Activated T-helper 9 cell treated with anti-CD3 and anti-CD28 coated beads, Interleukin-2, amount 50 U/mL, for 16 hours (primary cell): ENCODE measurements around the gene PDLIM3.

Experiments
- DNase-seq: peaks from one replicate; pipeline ENCODE4 v3.0.0-alpha.2; 2020; ENCODE audit warnings: low read depth

Gene PDLIM3

DNA sequence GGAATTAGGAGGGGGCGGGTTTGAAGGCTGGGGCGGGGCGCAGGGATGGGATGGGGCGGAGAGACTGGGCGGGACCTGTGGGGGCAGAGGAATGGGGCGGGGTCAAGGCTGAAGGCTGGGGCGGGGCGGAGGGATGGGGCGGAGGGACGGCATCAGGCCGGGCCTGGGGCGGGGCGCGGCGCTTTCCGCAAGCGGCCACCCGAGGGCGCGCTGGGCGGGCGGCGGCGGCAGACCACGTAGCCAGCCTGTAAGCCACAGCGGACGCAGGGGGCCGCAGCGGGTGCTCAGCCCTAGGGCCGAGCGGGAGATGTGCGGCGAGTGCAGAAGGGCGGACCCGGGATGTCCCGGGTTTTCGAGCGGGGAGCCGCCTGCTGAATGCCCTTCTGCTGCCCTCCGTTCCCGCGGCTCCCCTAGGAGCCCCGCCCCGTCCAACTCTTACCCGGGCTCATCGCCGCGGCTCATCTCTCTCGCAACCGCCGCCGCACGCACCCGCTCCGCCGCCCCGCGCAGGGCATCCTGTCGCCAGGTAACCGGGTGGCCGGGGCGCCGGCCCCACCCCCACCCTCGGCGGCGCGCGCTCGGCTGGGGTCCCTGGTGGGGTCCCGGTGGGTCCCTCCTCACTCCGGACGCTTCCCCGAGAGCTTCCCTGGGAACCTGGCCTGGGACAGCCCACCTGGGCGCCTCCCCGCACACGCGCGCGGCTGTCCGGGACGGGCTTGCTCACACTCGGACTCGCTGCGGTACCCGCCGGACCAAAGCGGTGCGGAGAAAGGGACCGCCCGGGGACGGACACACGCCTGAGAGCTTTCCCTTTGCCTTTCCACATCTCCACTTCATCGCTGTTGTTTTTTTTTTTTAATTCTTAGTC is 63.8 kb downstream of the PDLIM3 start, which contains the start of gene CCDC110:
TSS of gene CCDC110 (minus strand) at position 499 of the 868 bp plus-strand sequence. CDS start at position 449, 50 bp downstream.
- peak; percentile 92 for DNase-seq

DNA sequence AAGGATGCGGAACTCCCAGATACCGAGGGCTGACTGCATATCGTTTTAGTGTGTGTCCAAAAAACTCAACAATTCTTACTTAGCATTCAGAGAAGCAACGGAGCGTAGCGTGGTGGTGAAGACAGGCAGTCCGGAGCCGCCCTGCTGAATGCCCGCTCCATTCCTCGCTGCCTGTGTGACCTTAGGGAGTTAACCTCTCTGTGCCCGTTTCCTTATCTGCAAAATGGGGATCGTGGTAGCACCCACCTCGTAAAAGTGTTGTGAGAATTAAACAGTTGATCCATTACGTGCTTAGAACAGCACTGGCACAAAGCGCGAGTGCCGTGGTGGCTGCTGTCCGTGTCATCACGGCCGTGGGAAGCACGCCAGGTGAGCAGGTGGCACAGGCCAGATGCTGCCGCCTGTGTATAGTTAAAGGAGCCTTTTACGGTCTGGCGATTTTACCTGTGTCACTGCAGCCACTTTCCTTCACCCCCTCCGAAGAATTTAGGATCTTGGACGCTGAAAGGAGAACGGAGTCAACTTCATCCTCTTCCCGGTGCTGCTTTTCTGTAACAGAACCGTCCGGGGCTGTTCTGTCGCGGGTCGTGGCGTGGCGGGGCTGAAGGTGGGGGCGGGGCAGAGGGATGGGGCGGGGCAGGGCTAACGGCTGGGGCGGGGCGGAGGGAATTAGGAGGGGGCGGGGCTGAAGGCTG is 64.7 kb downstream of the PDLIM3 start:
- peak; percentile 28 for DNase-seq

DNA sequence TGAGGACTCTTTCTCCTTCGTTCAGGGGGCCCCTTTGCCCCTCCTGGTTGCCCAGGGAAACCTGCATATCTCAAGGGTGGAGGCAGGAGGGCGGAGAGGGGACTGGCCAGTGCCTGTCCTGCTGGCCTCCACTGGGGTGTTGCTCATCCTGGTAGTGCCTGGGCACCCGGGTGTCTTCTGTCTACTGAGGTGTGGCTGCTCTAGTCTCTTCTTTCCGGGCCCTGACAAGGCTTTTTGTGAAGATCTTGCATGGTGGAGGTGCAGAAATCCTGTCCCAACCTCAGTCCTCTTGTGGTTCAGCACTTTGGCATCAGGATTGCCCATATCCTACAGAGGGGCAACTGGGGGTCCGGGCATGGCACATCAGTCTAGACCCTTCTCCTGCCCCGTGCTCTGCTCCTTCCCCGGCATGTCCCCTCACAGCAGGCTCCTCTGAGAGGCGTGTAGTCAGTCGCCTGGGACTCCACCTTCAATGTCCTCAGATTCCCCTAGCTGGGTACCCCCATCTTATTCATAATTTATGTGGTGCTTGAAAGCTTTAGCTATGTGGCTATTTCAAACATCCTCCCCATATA is 65.6 kb downstream of the PDLIM3 start:
- DNase-seq: no peak

DNA sequence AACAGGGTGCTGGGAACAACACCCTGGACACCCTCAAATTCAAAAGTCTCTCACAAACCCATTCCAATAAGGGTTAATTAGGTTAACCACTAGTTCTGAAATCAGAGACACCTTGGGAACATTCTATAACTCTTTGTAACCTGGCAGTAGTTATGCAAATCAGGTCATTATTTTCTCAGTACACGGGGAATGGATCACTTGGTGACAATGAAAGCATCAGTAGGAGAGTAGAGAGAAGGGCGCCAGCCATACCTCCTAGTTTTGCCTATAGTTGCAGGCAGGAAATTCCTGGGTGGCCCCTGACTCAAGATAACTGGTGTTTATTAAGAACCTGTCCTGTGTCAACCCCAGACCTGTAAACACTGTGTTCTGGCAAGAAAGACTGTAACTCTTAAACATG is 66.3 kb downstream of the PDLIM3 start:
- DNase-seq: no peak

DNA sequence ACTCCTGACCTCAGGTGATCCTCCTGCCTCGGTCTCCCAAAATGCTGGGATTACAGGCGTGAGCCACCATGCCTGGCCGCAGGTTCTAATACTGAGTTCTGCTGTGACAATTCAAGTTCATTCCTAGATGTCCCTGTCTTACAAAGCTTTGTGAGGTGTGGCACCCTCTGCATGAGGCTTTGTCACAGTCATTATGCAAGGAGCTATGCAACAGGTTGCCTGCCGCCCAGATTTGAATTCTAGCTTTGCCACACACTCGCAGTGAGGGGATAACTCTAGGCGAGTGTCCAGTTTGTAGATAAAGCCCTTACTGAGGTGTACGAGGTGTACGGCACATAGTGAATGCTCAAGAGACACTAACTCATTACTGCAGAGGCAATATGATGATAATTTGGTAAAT is 67.3 kb downstream of the PDLIM3 start:
- no peak for DNase-seq

DNA sequence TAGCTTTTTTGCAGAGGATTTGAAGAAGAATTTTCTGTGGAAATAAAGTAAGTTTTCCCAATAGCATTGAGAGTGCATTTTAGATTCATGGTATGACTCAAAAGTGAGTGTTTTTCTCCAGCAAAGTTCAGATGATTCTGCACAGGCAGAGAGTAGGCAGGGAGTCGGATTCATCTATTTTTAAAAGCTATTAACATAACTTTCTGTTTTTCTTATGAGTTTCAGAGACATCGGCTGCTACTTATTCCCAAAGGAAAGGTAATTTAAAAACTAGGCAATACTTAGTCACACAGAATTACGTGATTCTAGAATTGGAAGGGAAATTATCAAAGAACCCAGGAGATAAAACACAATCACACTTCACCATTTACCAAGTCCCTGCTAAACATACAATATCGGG is 68.2 kb downstream of the PDLIM3 start:
- no peak for DNase-seq

DNA sequence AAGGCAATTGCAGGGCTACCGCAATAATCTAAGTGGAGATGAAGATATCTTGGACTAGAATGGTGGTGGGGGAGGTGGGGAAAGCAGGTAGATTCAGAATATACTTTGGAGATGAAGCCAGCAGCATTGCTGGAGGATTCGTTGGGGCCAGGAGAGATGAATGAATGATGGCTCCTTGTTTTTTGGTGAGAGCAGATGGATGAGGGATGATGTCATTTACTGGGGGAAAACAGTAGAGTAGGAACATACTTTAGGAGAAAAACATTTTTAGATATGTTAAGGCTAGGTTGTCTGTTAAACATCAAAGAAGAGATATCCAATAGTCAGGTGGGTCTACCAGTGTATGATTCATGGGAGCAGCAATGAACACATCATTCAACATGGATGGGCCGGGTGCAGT is 69.6 kb downstream of the PDLIM3 start:
- DNase-seq: no peak

DNA sequence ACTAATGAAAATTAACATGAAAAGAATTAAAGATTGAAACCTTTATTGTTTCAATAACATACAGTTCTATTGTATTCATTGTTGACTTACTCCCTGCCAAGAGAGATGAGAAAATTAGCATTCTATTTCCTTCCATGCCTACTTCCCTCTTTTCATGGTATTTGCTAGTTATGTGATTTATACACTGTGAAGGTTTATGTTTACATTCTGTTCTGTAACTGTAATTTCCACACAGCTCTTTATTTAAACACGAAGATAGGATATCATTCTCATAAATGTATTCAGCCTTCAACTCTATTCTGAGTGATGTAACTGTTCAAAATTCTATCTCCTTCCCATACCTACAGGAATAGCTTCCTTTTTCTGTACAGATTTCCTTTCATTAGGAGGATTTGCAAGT is 70.4 kb downstream of the PDLIM3 start:
- DNase-seq: no peak

DNA sequence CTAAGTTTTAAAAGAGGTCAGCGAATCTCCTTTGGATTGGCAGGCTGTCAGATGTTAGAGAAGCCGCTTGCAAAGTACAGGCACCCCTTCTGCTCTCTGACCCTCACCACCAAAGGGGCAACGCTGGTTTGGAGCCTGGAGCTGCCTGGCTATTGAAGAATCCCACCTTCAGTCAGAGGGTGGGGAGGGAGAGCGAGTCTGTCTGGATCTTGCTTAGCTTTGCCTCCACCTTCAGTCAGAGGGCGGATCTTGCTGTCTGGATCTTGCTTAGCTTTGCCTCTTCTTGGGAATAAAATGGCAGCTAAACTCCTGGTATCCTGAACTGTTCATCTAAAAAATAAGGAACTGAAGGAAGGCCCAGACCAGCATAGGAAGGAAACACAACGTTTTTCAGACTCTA is 71.1 kb downstream of the PDLIM3 start:
- no peak for DNase-seq

DNA sequence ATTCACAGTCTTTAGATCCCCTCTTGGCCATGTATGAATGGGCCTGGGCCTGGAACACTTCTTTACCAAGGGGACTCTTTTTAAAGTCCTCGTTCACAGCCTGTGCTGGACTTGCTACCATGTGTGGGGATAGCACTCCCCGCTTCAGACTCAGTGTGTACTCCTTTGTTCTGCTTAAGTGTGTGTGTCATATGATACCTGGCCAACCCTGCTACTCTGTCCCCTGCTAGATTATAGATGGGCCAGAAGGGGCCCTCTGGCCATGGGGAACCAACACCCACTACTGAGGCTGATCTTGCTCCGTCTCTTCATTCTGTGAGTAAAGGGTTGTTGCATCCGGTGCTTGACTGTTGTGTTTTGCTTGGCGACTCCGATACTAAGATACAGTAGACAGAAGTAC is 71.8 kb downstream of the PDLIM3 start:
- DNase-seq: no peak

DNA sequence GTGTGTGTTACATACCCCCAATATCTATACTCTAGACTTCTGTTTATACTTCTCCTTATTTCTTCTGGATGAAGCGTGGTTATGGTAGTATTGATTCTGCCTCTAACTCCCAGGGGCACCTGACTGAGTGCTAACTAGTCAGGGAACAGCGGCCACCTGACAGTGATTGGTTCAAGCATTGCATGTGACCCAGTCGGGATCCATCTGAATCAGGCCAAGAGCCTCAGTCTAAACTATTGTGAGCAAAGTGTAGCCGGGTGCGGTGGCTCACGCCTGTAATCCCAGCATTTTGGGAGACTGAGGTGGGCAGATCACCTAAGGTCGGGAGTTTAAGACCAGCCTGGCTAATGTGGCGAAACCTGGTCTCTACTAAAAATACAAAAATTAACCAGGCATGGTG is 73.7 kb downstream of the PDLIM3 start:
- no peak for DNase-seq

DNA sequence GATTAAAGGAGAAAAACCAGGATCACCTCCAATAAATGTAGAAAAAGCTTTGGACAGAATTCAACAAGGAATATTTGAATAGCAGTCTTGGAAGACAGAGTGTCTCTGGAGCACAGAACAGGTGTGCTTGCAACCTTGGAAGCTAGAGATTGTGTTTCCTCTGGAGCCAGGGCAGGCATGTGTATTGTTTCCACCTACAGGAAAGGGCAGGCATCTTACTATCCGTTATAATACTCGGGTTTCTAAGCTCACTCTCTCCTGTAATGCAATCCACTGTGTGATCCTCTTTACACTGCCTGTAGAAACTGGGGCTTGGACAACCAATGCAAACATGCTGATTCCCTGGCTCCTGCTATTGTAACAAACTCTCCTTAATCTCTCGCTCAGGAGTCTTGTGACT is 78.2 kb downstream of the PDLIM3 start:
- no peak for DNase-seq

DNA sequence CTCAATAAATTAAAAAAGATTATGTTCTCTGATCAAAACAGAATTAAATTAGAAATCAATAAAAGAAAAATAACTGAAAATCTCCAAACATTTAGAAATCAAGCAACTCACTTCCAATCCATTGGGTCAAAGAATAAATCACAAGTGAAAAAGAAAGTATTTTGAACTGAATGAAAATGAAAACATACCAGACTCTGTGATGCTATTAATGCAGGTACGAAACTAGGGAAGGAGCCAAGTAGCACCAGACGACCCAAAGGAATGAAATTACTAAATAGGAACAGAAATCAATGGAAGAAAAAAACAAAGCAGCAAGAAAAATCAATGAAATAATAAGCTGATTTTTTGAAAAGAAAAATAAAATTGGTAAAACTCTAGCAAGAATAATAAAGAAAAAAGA is 79.2 kb downstream of the PDLIM3 start:
- DNase-seq: no peak
